Hematopoietic multipotent progenitor cell (in vitro differentiated cells): ENCODE data around the gene ITGB4. TPM values are rescaled to one million over a fixed set of nuclear protein-coding genes. Genes with fewer than 3 reads are reported as not detected.

Experiments used
- DNase-seq, 3 donors: peaks; one replicate each; pipeline ENCODE4 v3.0.0-alpha.2; 2011 to 2015; ENCODE audit warnings: low read depth in 2 of 3, low spot score in 2 of 3
- total RNA-seq: library from RNA; depleted of rRNA; stranded (reverse); fragments of >200 nt; gene quantifications from one replicate; pipeline ENCODE4 v1.2.3, GENCODE V29; 2012

The ITGB4 gene
- total RNA-seq, 1 donor: 11.3 TPM

DNA sequence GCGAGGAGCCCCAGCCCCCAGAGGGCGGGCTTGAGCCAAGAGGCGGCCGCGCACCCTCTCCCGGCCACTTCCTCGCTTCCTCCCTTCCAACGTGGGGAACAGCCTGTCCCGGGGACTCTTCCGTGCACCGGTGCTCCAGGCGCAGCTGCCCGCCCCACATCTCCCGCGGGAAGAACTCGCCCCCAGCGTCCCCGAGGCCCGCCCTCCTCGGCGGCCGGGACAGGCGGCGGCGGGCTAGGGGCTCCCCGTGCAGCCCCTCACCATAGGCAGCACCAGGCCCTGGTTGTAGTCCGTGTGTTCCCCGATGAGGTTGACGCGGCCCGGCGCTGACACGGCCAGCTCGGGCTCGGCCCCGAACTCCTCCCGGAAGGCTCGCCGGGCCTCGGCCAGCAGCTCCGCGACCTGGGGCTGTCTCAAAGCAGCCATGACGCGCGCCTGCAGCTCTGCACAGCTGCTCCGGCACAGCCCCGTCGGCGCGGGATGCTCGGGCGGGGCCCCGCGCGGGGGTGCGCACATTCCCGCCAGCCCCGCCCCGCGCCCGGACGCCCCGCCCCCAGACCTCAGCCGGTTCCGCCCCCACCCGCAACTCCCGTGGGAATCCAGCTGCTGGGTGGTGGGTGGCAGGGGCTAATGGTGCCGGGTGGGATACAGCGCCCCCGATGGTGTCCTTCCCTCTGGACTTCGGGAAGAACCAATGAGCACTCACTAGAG is 43.6 kb downstream of the ITGB4 start, which contains the start of gene GALK1:
Gene GALK1 (minus strand): TSS at position 482 of the 711 bp plus-strand sequence. CDS start 56 bp downstream, at position 426.
- DNase-seq: peak in 2 of 3 donors; percentile 68 to 70

DNA sequence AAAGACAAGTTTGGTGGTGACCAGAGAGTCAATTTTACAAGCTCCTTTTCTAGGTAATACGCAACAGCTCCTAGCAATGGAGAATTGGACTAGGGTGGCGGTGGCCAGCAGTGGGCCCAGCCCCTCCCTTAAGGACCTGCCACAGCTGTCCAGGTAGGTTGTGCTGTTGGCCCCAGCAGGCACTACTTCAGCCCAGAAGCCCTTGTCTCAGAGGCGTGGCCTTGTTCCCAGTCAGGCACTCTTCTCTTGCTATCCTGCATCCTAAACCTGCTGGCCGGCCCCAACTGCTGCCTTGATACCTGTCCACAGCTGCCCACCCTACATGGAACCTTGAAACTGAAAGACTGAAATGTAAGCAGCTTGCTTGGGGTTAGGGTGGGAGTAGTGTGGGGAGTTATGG is 44.7 kb downstream of the ITGB4 start:
- no peak for DNase-seq

DNA sequence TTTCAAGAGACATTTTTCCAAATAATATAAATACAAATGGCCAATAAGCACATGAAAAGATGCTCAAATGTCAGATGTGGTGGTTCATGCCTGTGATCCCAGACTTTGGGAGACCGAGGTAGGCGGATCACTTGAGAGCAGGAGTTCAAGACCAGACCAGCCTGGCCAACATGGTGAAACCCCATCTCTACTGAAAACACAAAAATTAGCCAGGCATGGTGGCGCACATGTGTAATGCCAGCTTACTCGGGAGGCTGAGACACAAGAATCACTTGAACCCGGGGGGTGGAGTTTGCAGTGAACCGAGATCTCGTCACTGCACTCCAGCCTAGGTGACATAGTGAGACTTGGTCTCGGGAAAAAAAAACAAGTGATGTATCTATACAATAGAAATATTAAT is 46.6 kb downstream of the ITGB4 start:
- no peak for DNase-seq

DNA sequence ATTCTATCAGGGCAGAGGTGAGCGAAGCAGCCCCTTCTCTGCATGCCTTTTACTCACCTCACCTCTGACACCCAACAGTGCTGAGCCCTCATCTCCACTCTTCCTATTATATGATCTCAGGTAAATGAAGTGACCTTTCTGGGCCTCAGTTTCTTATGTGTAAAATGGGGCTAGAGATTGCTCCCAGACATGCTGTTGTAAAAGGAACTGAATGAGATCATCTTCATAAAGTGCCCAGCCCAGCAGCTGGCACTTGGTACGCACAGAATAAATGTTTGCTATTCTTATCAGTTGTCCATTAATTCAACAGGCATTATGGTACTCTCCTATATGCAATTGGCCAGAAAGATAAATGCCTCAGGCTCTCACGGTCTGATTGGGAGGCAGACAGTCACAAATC is 48.3 kb downstream of the ITGB4 start:
- DNase-seq: no peak

DNA sequence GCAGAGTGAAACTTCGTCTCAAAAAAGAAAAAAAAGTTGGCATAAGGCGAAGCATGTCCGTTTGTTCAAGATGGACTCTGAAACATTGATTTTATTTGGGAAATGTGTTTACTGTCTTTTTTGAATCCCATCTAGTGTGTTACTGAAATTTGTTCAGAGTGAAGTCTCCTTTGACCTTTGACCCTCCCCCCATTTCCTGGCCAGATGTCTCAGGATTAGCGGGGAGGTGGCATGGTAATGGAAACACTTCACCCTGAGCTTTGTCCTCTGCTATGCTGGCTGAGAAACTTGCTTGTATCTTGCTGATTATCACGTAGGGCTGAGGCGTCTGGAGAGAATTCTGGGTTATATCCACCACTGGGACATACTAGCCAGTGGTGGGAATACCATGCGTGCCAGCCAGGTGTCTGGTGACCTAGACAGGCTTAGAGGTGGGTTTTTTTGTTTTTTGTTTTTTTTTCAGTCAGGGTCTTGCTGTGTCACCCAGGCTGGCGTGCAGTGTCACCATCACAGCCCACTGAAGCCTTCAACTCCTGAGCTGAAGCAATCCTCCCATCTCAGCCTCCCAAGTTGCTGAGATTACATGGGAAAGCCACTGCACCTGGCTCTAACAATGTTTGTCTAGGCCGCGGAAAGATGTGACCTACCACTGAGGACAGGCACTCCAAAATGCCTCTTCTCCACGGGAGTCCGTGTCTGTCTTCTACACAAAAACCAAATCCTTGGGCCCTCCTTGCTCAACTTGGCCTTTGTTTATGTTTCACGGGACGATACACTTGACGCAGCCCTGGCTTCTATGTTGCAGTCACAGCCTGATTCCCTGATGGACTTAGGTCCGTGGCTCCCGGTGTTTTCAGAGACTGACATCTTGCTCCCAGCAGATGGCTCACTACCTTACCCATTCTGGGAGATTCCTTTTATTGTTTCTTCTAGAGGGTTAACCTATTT is 50.3 kb downstream of the ITGB4 start:
- DNase-seq: no peak

DNA sequence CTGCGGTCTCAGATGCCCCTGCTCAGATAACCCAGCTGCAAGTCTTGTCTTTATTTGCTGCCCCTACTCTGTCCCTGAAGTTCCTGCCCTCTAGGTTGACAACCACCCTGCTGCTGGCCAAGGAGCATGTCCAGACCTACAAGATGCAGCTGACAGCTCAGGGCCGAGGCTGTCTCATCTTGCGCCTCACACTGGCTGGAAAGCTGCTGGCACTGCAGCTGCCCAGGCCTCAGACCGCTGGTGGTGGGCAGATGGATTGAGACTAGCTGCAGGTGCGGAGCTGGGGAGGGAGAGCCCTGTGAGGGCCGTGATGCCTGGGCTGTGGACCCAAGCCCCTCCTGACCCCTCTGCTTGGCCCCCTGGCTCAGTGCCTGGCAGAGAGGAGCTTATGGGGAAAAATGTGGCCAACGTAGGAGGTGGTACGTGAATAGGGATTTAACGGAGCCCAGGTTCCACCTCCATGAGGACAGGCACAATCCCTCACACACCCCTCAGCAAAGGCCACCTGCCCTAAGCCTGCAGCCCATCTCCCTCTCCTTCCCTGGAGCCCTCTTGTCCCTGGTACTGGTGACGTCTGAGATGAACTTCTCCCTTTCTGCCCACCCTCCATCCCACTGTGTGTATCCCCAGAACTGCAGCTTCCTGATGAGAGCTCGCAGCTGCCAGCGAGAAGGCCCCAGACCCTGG is 52.0 kb downstream of the ITGB4 start:
- DNase-seq: no peak

DNA sequence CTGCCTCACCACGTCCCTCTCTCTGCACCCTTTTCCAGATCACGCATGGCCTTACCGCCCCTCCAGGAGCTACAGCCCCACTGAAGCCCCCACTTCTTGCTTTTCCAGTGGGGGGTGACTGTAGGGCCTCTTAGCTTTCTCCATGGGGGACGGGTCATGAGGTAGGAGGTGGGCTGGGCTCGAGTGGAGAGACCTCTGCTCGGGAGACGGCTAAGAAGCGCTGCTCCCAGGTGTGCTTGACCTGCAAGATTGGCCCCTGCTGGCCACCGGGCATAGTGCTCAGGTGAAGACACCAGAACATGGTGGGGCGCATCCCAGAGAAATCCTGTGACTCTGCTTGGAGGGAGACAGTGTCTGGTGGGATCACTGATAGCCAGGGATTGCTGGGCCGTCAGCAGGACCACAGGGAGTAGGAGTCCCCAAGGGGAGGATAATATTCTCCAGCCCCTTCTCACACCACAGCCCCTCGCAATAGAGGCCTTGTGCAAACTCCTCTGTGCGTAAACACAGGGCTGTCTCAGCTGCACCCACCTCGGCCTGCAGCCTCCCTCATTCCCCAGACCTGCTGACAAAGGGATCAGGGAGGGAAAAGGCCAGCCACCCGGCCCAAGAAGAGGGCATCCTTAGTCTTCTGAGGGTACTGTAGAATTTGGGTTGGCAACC is 52.7 kb downstream of the ITGB4 start:
- DNase-seq: no peak

DNA sequence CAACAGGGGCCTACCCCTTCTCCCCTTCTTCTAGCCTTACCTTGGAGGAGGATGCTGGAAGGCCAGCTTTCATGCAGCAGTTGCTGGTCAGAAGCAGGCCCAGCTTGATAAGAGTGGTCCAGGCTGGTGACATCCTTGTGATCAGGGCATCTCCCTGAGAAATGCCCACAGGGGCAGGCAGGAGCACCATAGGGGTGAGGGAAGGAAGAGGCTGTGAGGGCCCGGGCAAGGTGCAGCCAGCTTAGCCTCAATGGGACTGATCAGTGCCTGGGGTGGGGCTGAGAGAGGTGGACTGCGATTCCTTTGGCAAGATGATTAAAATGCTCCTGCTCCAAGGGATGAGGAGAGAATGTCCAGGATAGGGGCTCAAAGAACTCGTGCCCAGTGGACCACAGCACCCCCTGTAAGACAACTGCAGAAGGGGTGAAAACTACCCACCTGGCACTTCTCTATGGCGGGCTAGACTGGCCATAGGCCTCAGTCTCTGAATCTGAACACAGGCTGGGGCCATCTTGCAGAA is 53.3 kb downstream of the ITGB4 start:
- peak in 1 of 3 donors; percentile 38 for DNase-seq

DNA sequence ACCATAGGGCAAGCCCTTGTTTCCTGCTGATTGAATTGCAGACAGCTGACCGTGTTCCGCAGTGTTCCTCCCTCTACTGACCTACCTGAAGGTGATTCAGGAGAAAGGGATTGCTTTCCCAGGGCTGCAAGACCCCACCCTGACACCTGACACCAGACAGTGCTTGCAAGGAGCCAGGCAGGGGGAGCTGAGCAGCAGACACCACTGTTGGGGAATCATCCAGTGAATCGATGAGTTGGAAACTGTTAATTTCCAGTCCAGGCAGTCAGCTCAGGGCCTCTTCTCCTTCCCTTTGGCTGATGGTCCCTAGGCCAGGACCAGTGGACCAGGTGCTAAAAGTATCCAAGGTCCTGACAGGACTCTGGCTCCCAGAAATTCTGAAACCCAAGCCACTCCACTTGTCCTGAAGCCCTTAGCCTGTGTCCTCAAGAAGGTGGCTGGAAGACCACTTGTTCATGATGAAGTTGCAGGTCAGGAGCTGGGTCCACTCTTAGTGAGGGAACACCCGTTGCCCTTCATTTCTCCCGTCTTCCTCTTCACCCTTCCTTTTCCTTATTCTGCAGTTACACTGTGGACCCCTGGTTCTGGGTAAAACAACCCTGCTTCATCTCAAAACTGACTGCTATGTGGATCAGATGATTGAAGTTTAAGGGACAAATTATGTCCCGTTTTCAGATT is 53.9 kb downstream of the ITGB4 start:
- peak in 1 of 3 donors; percentile 84 for DNase-seq

DNA sequence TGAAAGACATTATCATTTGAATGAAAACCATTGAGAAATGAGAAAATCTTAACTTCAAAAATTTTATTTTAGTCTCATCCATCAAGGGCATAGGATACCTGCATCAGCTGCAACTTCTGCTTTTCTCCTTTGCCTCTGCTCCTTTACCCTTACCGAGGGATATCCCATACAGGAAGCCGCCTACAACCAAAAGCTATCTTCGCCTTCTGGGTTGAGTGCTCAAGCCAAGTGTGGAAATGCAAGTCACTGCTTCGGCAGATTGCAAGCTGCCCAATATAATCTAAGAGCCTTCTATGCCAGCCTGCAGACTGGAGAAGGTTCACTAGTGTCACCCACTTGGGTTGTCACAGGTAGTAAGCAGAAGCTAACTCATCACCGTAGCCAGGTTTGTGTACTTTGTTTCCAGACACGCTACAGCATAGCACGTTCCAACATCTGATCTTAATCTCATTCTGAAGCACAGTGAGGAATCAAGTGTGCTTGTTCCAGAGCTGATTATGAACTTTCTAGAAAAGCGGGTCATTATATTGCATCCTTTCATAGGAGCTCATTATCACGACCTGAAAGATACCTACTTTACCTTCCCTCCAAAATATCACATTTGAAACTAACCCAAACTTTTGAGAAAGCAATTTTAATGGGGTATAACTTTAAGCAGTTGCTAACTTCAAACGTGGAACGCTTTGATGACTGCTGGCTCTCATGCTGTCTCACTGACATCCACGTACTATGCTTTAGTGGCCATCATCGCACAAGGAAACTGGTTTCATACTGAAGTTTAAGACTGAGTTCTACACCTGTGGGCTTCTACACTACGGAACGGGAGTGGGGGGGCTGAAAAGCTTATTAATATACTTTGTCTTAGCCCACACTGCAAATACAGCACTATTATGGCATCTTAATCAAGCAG is 55.4 kb downstream of the ITGB4 start:
- peak in 2 of 3 donors; percentile 73 to 93 for DNase-seq

DNA sequence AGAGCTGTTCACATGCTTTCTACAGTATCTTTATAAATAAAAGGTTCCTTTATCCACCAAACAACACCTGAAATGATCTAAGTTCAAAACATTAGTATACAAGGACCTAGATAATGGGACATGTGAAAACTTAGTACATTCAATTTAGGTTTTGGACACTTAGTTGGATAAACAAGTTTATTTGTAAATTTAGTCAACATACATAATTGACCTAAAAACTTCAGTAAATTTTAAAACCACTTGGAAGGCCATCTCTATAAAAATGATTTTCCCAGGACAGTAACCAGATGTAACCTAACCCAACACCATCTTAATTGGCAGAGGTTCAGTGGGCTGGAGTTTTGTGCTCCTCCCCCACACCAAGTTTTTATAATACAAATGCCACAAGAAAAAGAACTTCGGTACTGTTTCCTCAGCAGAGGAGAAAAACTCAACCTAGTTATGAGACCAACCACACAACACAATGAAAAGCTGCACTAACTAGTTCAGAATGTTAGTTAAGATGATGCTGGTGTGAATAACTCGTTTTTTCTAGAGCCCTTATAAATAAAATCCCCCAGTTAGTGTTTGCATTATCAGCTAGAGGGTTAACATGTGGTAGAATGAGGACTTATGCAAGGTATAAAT is 56.1 kb downstream of the ITGB4 start:
- DNase-seq: peak in 1 of 3 donors; percentile 58

DNA sequence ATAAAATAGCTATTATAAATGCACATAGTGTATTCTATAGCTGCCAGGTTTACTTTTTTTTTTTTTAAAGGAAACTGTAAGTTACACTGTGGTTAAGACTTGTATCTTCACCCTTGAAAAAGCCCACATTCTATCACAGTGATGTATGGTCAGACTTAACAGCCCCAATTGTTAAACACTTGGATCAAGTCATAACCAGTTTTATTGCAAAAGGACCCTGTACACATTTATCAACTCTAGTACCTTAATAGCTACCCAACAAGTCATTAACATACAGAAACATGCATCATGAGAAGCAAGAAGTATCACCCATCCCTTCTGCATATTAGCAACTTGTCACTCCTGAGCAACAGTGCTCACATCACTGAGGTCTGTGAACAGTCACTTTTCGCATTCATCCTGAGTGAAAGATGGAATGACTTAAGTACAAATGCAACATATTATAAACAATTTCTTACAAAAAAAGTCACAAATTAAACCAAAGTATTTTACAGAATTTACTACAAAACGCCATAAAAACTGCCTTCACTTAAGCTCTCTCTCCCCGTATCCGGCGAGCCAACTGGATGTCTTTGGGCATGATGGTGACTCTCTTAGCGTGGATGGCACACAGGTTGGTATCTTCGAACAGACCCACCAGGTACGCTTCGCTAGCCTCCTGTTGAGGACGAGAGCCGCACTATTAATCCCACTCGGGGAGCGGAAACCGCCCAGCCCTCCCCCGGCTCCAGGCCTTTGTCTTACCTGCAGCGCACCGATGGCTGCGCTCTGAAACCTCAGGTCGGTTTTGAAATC is 57.0 kb downstream of the ITGB4 start:
- peak in 1 of 3 donors; percentile 21 for DNase-seq

DNA sequence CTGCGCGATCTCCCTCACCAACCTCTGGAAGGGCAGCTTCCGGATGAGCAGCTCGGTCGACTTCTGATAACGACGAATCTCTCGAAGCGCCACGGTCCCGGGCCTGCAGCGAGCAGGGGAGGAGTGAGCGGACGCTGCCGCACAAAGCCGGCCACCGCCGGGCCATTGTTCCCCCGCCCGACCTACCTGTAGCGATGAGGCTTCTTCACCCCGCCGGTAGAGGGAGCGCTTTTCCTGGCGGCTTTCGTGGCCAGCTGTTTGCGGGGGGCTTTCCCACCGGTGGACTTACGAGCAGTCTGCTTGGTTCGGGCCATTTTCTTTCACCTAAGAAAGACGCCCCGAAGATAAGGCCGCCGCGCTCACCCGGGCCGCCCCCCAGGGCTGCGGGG is 57.6 kb downstream of the ITGB4 start:
- no peak for DNase-seq

DNA sequence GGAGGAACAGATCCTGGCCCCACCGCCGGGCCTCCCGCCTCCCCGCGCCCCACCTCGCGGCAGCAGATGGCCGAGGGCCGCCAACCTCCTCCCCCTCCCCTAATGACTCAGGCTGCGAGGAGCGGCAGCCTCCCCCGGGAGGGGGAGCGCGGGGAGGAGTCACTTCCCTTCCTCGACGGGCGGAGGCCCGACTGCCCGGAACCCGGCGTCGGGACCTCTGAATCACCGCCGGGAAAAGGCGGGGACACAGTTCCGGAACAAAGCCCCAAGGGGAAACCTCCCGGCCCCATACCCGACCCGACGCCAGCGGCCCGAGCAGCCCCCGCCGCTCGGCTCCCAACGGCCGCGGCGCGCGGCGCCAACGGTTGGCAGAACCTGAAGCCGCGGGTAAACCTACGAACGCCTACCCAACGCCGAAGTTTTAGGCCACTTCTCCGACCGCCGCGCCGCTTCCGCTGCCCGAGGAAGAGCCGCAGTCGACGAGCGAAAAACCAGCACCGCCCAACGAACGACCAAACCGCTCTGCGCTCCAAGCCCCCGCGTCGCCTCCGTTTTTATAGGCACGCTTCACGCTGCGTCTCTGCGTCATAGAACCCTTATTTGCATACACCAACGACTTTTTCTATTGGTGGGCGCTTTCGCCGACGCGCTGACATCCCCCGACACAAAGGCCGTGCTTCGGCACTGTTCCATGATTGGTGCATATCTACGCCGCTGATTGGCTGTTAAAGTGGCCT is 58.2 kb downstream of the ITGB4 start:
- peak; percentile 97 to 100 (median 99) for DNase-seq

DNA sequence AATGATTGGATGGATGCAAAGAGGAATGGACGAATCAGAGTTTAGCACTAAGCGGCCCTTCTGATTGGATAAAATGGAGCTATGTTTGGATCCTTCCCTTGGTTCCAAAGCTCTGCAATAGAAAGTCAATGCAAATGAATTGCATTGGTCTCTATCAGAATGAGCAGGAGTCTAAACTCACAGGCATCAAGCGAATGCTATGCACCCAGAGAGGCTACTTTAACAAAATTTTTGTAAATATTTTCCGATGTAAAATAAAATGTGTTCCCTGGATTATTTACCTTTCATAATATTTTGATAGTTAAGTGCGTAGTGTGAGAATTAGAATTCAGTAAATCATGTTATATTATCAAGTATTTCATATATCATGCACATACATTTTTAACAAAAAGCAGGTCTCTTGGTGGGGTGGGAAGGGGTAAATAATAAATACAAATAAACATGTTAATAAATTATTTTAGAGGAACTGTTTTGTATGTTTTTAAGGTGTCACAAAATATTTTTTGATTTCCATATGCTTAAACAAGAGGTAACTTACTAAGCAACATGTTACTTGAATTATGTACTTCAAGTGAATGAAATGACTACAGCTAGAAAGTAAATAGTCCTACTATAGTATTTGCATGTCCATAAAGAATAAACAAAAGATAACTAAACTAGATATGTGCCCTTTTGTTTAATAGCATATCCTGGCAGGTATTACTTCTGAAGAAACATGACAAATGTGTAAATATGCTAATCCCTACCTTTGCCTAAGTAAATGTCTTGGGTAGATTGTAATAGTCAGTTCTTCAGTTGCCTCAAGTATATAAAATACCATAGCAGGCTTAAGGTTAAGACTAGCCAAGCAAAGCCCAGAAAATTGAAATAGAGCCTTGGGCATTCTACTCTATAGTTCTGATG is 59.0 kb downstream of the ITGB4 start:
- DNase-seq: no peak
